ENCODE measurements around the gene STAC.
"Not testable (repeated sequence)": the region's sequence is repeated elsewhere in the genome, so short reads cannot be mapped to it uniquely, and the experiment has no call there.

STAC gene

GRCh38 chr3:36494461-36495109, 114.3 kb downstream of the STAC start:
- no peak for DNase-seq (ENCODE audit: low read depth)
- in situ Hi-C loops (cut with HindIII; ENCODE audit: low sequenced_read_pairs): no loop called here
- H3K4me3 ChIP-seq (ENCODE audit: low read depth, low read length): no peak overlapping the region
- TF ChIP-seq CTCF (IDR thresholded peaks at IDR 0.05; ENCODE audit: low read depth, low read length, missing control alignments): no peak

- no peak for TF ChIP-seq CTCF (IDR thresholded peaks at IDR 0.05; ENCODE audit: low read depth, low read length, missing control alignments)
- H3K4me3 ChIP-seq (ENCODE audit: low read depth, low read length): no peak overlapping the region
- in situ Hi-C loops (cut with HindIII; ENCODE audit: low sequenced_read_pairs): no loop called here
- DNase-seq (ENCODE audit: low read depth): peak; percentile 74
Observed at GRCh38 chr3:36496684-36497633, 116.7 kb downstream of the STAC start.

- DNase-seq (ENCODE audit: low read depth); H3K4me3 ChIP-seq (ENCODE audit: low read depth, low read length); in situ Hi-C loops (cut with HindIII; ENCODE audit: low sequenced_read_pairs): not testable (repeated sequence)
Observed at GRCh38 chr3:36500053-36500452, 119.7 kb downstream of the STAC start.

GRCh38 chr3:36501616-36502015, 121.3 kb downstream of the STAC start:
- DNase-seq (ENCODE audit: low read depth): no peak
- in situ Hi-C loops (cut with HindIII; ENCODE audit: low sequenced_read_pairs): no loop called here
- no peak overlapping the region for H3K4me3 ChIP-seq (ENCODE audit: low read depth, low read length)
- no peak for TF ChIP-seq CTCF (IDR thresholded peaks at IDR 0.05; ENCODE audit: low read depth, low read length, missing control alignments)

GRCh38 chr3:36505393-36505792, 125.1 kb downstream of the STAC start:
- DNase-seq (ENCODE audit: low read depth): no peak
- in situ Hi-C loops (cut with HindIII; ENCODE audit: low sequenced_read_pairs): no loop called here
- H3K4me3 ChIP-seq (ENCODE audit: low read depth, low read length): no peak overlapping the region
- no peak for TF ChIP-seq CTCF (IDR thresholded peaks at IDR 0.05; ENCODE audit: low read depth, low read length, missing control alignments)

- in situ Hi-C loops (cut with HindIII; ENCODE audit: low sequenced_read_pairs): no loop called here
- no peak overlapping the region for H3K4me3 ChIP-seq (ENCODE audit: low read depth, low read length)
- no peak for DNase-seq (ENCODE audit: low read depth)
- no peak for TF ChIP-seq CTCF (IDR thresholded peaks at IDR 0.05; ENCODE audit: low read depth, low read length, missing control alignments)
Observed at GRCh38 chr3:36511791-36512486, 131.6 kb downstream of the STAC start.
